ENCODE measurements around the gene ST3GAL5.

Gene ST3GAL5

GRCh38 chr2:85844486-85844885 lies 44.3 kb downstream of the ST3GAL5 start:
- DNase-seq: no peak
- Histone ChIP-seq H3K9me3 (ENCODE audit: severe bottlenecking) (no peaks in the 10 kb centered on the region), H3K27ac (no peak overlapping the region), H3K36me3 (no peaks in the 10 kb centered on the region), H3K4me3 (ENCODE audit: low read depth, low read length) (no peak overlapping the region), H3K27me3 (ENCODE audit: insufficient read depth, low read depth, severe bottlenecking) (no peaks in the 10 kb centered on the region)
- TF ChIP-seq CTCF (IDR thresholded peaks at IDR 0.05; ENCODE audit: low read depth, low read length): no peak

GRCh38 chr2:85843543-85843942 lies 45.2 kb downstream of the ST3GAL5 start:
- Histone ChIP-seq H3K36me3 (no peaks in the 10 kb centered on the region), H3K9me3 (ENCODE audit: severe bottlenecking) (no peaks in the 10 kb centered on the region), H3K27me3 (ENCODE audit: insufficient read depth, low read depth, severe bottlenecking) (no peaks in the 10 kb centered on the region), H3K27ac (no peak overlapping the region), H3K4me3 (ENCODE audit: low read depth, low read length) (no peak overlapping the region)
- peak; percentile 37; the same call in 1 of the 2 replicates for TF ChIP-seq CTCF (IDR thresholded peaks at IDR 0.05; ENCODE audit: low read depth, low read length)
- DNase-seq: peak; percentile 29

GRCh38 chr2:85840091-85840490 lies 48.7 kb downstream of the ST3GAL5 start:
- no peaks in the 10 kb centered on the region for H3K27me3 ChIP-seq (ENCODE audit: insufficient read depth, low read depth, severe bottlenecking)
- no peak for TF ChIP-seq CTCF (IDR thresholded peaks at IDR 0.05; ENCODE audit: low read depth, low read length)
- no peaks in the 10 kb centered on the region for H3K9me3 ChIP-seq (ENCODE audit: severe bottlenecking)
- DNase-seq: no peak
- no peak overlapping the region for H3K27ac ChIP-seq
- H3K36me3 ChIP-seq: no peaks in the 10 kb centered on the region
- no peak overlapping the region for H3K4me3 ChIP-seq (ENCODE audit: low read depth, low read length)

- H3K36me3 ChIP-seq: no peaks in the 10 kb centered on the region
- H3K9me3 ChIP-seq (ENCODE audit: severe bottlenecking): no peaks in the 10 kb centered on the region
- H3K27ac ChIP-seq: no peak overlapping the region
- no peak overlapping the region for H3K4me3 ChIP-seq (ENCODE audit: low read depth, low read length)
- DNase-seq: no peak
- no peaks in the 10 kb centered on the region for H3K27me3 ChIP-seq (ENCODE audit: insufficient read depth, low read depth, severe bottlenecking)
- TF ChIP-seq CTCF (IDR thresholded peaks at IDR 0.05; ENCODE audit: low read depth, low read length): no peak
Measured at GRCh38 chr2:85839461-85839860, 49.3 kb downstream of the ST3GAL5 start.

- Histone ChIP-seq H3K4me3 (ENCODE audit: low read depth, low read length) (no peak overlapping the region), H3K27ac (no peak overlapping the region), H3K27me3 (ENCODE audit: insufficient read depth, low read depth, severe bottlenecking) (no peaks in the 10 kb centered on the region), H3K36me3 (no peaks in the 10 kb centered on the region), H3K9me3 (ENCODE audit: severe bottlenecking) (no peaks in the 10 kb centered on the region)
- TF ChIP-seq CTCF (IDR thresholded peaks at IDR 0.05; ENCODE audit: low read depth, low read length): no peak
- DNase-seq: no peak
Measured at GRCh38 chr2:85838641-85839040, 50.1 kb downstream of the ST3GAL5 start.

- Histone ChIP-seq H3K4me3 (ENCODE audit: low read depth, low read length) (no peak overlapping the region), H3K9me3 (ENCODE audit: severe bottlenecking) (no peaks in the 10 kb centered on the region), H3K27me3 (ENCODE audit: insufficient read depth, low read depth, severe bottlenecking) (no peaks in the 10 kb centered on the region), H3K36me3 (no peaks in the 10 kb centered on the region), H3K27ac (no peak overlapping the region)
- peak; percentile 55 for DNase-seq
- peak; percentile 54 for TF ChIP-seq CTCF (IDR thresholded peaks at IDR 0.05; ENCODE audit: low read depth, low read length)
Measured at GRCh38 chr2:85838181-85838580, 50.6 kb downstream of the ST3GAL5 start.
